RWPE2 (cell line): Measurements from ENCODE around the gene CARD10.
"Not testable (repeated sequence)": the region's sequence is repeated elsewhere in the genome, so short reads cannot be mapped to it uniquely, and the experiment has no call there.

Experiments
- ATAC-seq: fragments of 200-7000 bp; cut with Tn5 transposase; 3 replicates; pipeline ENCODE4 v1.9.1; 2021; ENCODE audit warnings: low read depth
- DNase-seq: peaks from one replicate; pipeline ENCODE4 v3.0.0-alpha.2; 2020; ENCODE audit warnings: low spot score
- H3K27ac ChIP-seq: fragments of 450-650 bp; 2 replicates; pipeline ENCODE4 v1.5.1; 2017; ENCODE audit warnings: mild to moderate bottlenecking; ENCODE audit not compliant: poor library complexity, severe bottlenecking
- H3K27me3 ChIP-seq: fragments of 250-450 bp; sonication (Bioruptor Pico); 2 replicates; pipeline ENCODE4 v1.5.1; 2021; ENCODE audit warnings: mild to moderate bottlenecking, moderate library complexity; ENCODE audit not compliant: insufficient read depth, poor library complexity, severe bottlenecking
- H3K36me3 ChIP-seq: fragments of 250-450 bp; sonication (Bioruptor Pico); 2 replicates; pipeline ENCODE4 v1.5.1; 2020; ENCODE audit warnings: low read depth, mild to moderate bottlenecking, moderate library complexity
- H3K4me1 ChIP-seq: fragments of 250-450 bp; sonication (Bioruptor Pico); 2 replicates; pipeline ENCODE4 v1.5.1; 2021; ENCODE audit warnings: mild to moderate bottlenecking, moderate library complexity; ENCODE audit not compliant: insufficient read depth, poor library complexity, severe bottlenecking
- H3K4me3 ChIP-seq: fragments of 250-450 bp; sonication (Bioruptor Pico); 2 replicates; pipeline ENCODE4 v1.5.1; 2021; ENCODE audit warnings: mild to moderate bottlenecking, moderate library complexity; ENCODE audit not compliant: severe bottlenecking
- H3K9me3 ChIP-seq: fragments of 250-450 bp; sonication (Bioruptor Pico); 2 replicates; pipeline ENCODE4 v1.5.1; 2021; ENCODE audit warnings: mild to moderate bottlenecking, moderate library complexity; ENCODE audit not compliant: severe bottlenecking
- TF ChIP-seq, protein P1 (sequence below): fragments of 450-650 bp; IDR thresholded peaks from one replicate; pipeline ENCODE4 v1.5.1; 2017; ENCODE audit warnings: mild to moderate bottlenecking, moderate library complexity; ENCODE audit not compliant: poor library complexity, severe bottlenecking

The CARD10 gene

GRCh38 chr22:37533995-37534394, 14.8 kb upstream of the CARD10 start:
- ATAC-seq = peak; percentile 73

DNA sequence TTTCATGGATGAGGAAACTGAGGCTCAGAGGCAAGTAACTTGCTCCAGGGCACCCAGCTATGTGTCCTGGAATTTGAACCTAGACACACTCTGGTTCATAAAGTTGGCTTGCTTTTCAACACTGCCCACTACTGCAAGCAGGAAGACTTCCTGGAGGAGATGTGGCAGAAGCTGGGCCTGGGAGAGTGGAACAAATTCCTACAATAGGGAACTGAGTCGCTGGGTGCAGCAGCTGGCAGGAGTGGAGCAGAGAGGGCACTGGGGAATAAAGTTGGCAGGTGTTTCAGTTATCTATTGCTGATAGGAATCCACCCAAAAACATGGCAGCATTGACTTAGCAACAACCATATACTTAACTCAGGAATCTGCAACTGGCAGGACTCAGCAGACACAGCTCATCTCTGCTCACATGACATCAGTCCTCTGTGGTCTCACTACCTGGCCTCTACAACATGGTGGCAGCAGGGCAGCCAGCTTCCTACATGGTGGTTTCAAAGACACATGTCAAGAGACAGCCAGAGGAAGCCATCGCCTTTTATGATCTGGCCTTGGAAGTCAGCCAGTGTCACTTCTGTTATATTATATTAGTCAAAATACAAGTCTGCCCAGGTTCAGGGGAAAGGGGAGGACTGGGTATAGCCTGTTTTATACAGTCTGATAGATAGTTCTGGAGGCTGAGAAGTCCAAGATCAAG, 10.6 kb upstream of the CARD10 start:
- DNase-seq (no peak), ATAC-seq (no peak)
- Histone ChIP-seq H3K27me3 (no peaks in the 10 kb centered on the region), H3K9me3 (no peaks in the 10 kb centered on the region), H3K4me1 (peaks cover 40% of the 10 kb centered on the region), H3K27ac (no peak overlapping the region), H3K4me3 (no peak overlapping the region), H3K36me3 (no peaks in the 10 kb centered on the region)
- TF ChIP-seq, protein P1, sequence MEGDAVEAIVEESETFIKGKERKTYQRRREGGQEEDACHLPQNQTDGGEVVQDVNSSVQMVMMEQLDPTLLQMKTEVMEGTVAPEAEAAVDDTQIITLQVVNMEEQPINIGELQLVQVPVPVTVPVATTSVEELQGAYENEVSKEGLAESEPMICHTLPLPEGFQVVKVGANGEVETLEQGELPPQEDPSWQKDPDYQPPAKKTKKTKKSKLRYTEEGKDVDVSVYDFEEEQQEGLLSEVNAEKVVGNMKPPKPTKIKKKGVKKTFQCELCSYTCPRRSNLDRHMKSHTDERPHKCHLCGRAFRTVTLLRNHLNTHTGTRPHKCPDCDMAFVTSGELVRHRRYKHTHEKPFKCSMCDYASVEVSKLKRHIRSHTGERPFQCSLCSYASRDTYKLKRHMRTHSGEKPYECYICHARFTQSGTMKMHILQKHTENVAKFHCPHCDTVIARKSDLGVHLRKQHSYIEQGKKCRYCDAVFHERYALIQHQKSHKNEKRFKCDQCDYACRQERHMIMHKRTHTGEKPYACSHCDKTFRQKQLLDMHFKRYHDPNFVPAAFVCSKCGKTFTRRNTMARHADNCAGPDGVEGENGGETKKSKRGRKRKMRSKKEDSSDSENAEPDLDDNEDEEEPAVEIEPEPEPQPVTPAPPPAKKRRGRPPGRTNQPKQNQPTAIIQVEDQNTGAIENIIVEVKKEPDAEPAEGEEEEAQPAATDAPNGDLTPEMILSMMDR = no peak

More at GRCh38 chr22:37533995-37534394, 14.8 kb upstream of the CARD10 start:
- DNase-seq = no peak
- Histone ChIP-seq H3K9me3 (no peaks in the 10 kb centered on the region), H3K4me3 (no peak overlapping the region), H3K36me3 (no peaks in the 10 kb centered on the region), H3K27ac (no peak overlapping the region), H3K4me1 (peaks cover 10% of the 10 kb centered on the region), H3K27me3 (no peaks in the 10 kb centered on the region)
- TF ChIP-seq, protein P1 = no peak

DNA sequence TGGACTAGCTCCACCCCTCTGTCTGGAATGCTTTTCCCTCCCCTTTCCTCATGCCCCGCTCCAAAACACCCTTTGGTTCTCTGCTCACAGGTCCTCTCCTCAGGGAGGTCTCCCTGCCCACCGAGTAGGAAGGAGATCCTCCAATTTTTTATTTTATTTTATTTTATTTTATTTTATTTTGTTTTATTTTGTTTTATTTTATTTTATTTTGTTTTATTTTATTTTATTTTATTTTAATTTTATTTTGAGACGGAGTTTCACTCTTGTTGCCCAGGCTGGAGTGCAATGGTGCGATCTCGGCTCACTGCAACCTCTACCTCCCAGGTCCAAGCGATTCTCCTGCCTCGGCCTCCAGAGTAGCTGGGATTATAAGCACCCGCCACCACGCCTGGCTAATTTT, 8.7 kb upstream of the CARD10 start:
- not testable (repeated sequence) for H3K9me3 ChIP-seq, ATAC-seq, H3K4me3 ChIP-seq, DNase-seq, H3K36me3 ChIP-seq, H3K27me3 ChIP-seq
- peaks cover 33% of the 10 kb centered on the region for H3K4me1 ChIP-seq
- H3K27ac ChIP-seq = peak overlapping the region; percentile 94

DNA sequence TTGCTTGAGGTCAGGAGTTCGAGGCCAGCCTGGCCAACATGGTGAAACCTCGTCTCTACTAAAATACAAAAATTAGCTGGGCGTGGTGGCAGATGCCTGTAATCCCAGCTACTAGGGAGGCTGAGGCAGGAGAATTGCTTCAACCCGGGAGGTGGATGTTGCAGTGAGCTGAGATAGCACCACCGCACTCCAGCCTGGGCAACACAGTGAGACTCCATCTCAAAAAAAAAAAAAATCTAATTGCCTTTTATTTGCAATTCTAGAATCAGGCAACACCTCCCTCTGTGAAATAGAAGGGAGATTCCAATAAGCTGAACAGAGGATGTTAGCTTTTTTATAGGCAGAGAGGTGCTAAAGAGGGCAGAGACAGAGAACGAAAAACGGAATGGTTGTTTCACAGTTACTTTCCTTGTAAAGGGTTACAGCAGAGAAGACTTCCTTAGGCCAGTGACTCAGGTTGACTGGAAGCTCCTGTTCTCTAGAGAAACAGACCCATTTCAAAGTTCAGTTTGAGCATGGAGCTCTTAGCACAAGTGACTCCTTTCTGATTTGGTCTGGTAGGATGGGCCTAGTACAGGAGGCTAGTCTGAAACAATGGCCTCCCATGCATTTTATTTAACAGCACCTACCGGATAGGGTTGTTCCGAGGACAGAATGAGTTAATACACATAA, 8.0 kb upstream of the CARD10 start:
- Histone ChIP-seq H3K27ac (peak overlapping the region; percentile 94), H3K4me1 (peaks cover 33% of the 10 kb centered on the region)
- not testable (repeated sequence) for ATAC-seq, H3K4me3 ChIP-seq, DNase-seq, H3K27me3 ChIP-seq, H3K36me3 ChIP-seq, H3K9me3 ChIP-seq

- ATAC-seq (peak; percentile 51), DNase-seq (peak; percentile 76)
- TF ChIP-seq, protein P1 = no peak
- Histone ChIP-seq H3K36me3 (no peaks in the 10 kb centered on the region), H3K4me3 (no peak overlapping the region), H3K9me3 (no peaks in the 10 kb centered on the region), H3K27me3 (no peaks in the 10 kb centered on the region), H3K27ac (peak overlapping the region; percentile 94), H3K4me1 (peaks cover 33% of the 10 kb centered on the region)
These were observed 7.2 kb upstream of the CARD10 start for GRCh38 chr22:37526376-37526775.
